HepG2 (cell line): ENCODE data around the gene SLC7A8. TPM values are rescaled to one million over a fixed set of nuclear protein-coding genes. Genes with fewer than 3 reads are reported as not detected.

ENCODE experiments used
- AHR ChIP-seq: IDR thresholded peaks from 2 replicates; pipeline ENCODE4 v1.6.1; 2018; ENCODE audit warnings: missing genetic modification reagents, missing compliant biosample characterization
- DR1 ChIP-seq: sonication (generic); formaldehyde crosslinking; IDR thresholded peaks from 2 replicates; pipeline ENCODE4 v1.8.0; 2021; ENCODE audit warnings: mild to moderate bottlenecking, missing genetic modification reagents, inconsistent platforms
- NFYB ChIP-seq: sonication (generic); formaldehyde crosslinking; IDR thresholded peaks from 2 replicates; pipeline ENCODE4 v1.4.0; 2020; ENCODE audit warnings: missing genetic modification reagents
- RFX5 ChIP-seq: IDR thresholded peaks from 2 replicates; pipeline ENCODE4 v1.6.1; 2011; ENCODE audit warnings: low read depth, low read length, improper control_type of control experiment
- SIX4 ChIP-seq: sonication (generic); formaldehyde crosslinking; IDR thresholded peaks from 2 replicates; pipeline ENCODE4 v1.4.0; 2020; ENCODE audit warnings: missing genetic modification reagents
- SRF ChIP-seq: IDR thresholded peaks from 2 replicates; pipeline ENCODE4 v1.6.1; 2011; ENCODE audit warnings: mild to moderate bottlenecking, low read depth, low read length, moderate library complexity
- SRSF1 ChIP-seq: fragments of 200-400 bp; formaldehyde crosslinking; optimal IDR thresholded peaks from 2 replicates; pipeline ENCODE3; 2017; ENCODE audit warnings: mild to moderate bottlenecking, low read depth, low read length, moderate library complexity
- XRCC5 ChIP-seq: fragments of 200-400 bp; formaldehyde crosslinking; optimal IDR thresholded peaks from 2 replicates; pipeline ENCODE3; 2017; ENCODE audit warnings: mild to moderate bottlenecking, low read length
- ZNF143 ChIP-seq: sonication (generic); formaldehyde crosslinking; IDR thresholded peaks from 2 replicates; pipeline ENCODE4 v1.4.0; 2020; ENCODE audit warnings: missing genetic modification reagents
- ZNF317 ChIP-seq: sonication (generic); formaldehyde crosslinking; IDR thresholded peaks from 2 replicates; pipeline ENCODE4 v1.5.0; 2020; ENCODE audit warnings: mild to moderate bottlenecking, missing genetic modification reagents
- ZNF570 ChIP-seq: sonication (generic); formaldehyde crosslinking; IDR thresholded peaks from 2 replicates; pipeline ENCODE4 v1.4.0; 2020; ENCODE audit warnings: mild to moderate bottlenecking, missing genetic modification reagents, borderline replicate concordance
- polyA plus RNA-seq, 8 experiments: library from polyadenylated mRNA; depleted of rRNA in 3 of 8; stranded (reverse) in 7 of 8; unstranded in 1 of 8; fragments of >200 nt; fragmentation: Illumina TruSeq in 4 of 8; extraction: Trizol in 4 of 8; gene quantifications; 2 replicates each; pipeline versions ENCODE4 v1.2.1 to v1.2.3, GENCODE V29; 2011 to 2016; ENCODE audit warnings: low read depth in 4 of 8, missing spikeins in 1 of 8, mixed read lengths in 1 of 8; ENCODE audit not compliant: insufficient read depth in 1 of 8
- total RNA-seq, 5 experiments: library from RNA; depleted of rRNA; stranded (reverse); fragments of >200 nt; fragmentation: Illumina TruSeq; extraction: Trizol; gene quantifications; 2 replicates each; pipeline ENCODE4 v1.2.3, GENCODE V29; 2016; ENCODE audit warnings: low read depth in 1 of 5
- TF ChIP-seq, protein P1 (sequence below): sonication (generic); formaldehyde crosslinking; IDR thresholded peaks from 2 replicates; pipeline ENCODE4 v1.5.0; 2020; ENCODE audit warnings: mild to moderate bottlenecking, missing genetic modification reagents, borderline replicate concordance
- TF ChIP-seq, protein P2 (sequence below): sonication (generic); formaldehyde crosslinking; IDR thresholded peaks from 2 replicates; pipeline ENCODE4 v1.4.0; 2020; ENCODE audit warnings: mild to moderate bottlenecking, missing genetic modification reagents
- TF ChIP-seq, protein P3 (sequence below): sonication (generic); formaldehyde crosslinking; IDR thresholded peaks from 2 replicates; pipeline ENCODE4 v1.4.0; 2020; ENCODE audit warnings: missing genetic modification reagents
- TF ChIP-seq, protein P4 (sequence below): sonication (generic); formaldehyde crosslinking; IDR thresholded peaks from 2 replicates; pipeline ENCODE4 v1.4.0; 2020; ENCODE audit warnings: mild to moderate bottlenecking, missing genetic modification reagents
- TF ChIP-seq, protein P5 (sequence below): sonication (generic); formaldehyde crosslinking; IDR thresholded peaks from 2 replicates; pipeline ENCODE4 v1.5.0; 2020; ENCODE audit warnings: missing genetic modification reagents, mild to moderate bottlenecking, borderline replicate concordance

The SLC7A8 gene
- total and polyA plus RNA-seq, 2 of the 13 experiments (the other 11 are each of a cell fraction or from before 2014, with no cell fraction given) = 0.25 TPM; not detected in 1

DNA sequence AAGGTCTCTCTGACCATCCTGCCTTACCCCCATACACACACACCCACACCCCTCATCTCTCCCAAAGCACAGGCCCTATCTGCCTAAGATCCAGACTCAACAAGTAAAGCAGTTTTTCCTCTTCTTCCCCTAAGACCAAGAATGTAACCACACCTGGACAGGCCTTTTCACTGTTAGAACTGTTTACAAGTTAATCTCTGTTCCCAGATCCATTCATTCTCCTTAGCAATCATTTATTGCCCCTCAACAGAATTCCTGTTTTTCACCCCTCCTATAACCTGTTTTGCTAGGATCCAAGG lies 76.8 kb downstream of the SLC7A8 start (continued):
- TF ChIP-seq, protein P1, sequence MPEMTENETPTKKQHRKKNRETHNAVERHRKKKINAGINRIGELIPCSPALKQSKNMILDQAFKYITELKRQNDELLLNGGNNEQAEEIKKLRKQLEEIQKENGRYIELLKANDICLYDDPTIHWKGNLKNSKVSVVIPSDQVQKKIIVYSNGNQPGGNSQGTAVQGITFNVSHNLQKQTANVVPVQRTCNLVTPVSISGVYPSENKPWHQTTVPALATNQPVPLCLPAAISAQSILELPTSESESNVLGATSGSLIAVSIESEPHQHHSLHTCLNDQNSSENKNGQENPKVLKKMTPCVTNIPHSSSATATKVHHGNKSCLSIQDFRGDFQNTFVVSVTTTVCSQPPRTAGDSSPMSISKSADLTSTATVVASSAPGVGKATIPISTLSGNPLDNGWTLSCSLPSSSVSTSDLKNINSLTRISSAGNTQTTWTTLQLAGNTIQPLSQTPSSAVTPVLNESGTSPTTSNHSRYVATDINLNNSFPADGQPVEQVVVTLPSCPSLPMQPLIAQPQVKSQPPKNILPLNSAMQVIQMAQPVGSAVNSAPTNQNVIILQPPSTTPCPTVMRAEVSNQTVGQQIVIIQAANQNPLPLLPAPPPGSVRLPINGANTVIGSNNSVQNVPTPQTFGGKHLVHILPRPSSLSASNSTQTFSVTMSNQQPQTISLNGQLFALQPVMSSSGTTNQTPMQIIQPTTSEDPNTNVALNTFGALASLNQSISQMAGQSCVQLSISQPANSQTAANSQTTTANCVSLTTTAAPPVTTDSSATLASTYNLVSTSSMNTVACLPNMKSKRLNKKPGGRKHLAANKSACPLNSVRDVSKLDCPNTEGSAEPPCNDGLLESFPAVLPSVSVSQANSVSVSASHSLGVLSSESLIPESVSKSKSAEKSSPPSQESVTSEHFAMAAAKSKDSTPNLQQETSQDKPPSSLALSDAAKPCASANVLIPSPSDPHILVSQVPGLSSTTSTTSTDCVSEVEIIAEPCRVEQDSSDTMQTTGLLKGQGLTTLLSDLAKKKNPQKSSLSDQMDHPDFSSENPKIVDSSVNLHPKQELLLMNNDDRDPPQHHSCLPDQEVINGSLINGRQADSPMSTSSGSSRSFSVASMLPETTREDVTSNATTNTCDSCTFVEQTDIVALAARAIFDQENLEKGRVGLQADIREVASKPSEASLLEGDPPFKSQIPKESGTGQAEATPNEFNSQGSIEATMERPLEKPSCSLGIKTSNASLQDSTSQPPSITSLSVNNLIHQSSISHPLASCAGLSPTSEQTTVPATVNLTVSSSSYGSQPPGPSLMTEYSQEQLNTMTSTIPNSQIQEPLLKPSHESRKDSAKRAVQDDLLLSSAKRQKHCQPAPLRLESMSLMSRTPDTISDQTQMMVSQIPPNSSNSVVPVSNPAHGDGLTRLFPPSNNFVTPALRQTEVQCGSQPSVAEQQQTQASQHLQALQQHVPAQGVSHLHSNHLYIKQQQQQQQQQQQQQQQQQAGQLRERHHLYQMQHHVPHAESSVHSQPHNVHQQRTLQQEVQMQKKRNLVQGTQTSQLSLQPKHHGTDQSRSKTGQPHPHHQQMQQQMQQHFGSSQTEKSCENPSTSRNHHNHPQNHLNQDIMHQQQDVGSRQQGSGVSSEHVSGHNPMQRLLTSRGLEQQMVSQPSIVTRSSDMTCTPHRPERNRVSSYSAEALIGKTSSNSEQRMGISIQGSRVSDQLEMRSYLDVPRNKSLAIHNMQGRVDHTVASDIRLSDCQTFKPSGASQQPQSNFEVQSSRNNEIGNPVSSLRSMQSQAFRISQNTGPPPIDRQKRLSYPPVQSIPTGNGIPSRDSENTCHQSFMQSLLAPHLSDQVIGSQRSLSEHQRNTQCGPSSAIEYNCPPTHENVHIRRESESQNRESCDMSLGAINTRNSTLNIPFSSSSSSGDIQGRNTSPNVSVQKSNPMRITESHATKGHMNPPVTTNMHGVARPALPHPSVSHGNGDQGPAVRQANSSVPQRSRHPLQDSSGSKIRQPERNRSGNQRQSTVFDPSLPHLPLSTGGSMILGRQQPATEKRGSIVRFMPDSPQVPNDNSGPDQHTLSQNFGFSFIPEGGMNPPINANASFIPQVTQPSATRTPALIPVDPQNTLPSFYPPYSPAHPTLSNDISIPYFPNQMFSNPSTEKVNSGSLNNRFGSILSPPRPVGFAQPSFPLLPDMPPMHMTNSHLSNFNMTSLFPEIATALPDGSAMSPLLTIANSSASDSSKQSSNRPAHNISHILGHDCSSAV = no peak
- TF ChIP-seq SRSF1 = no peak
- TF ChIP-seq RFX5 = no peak
- TF ChIP-seq SRF = no peak
- no peak for TF ChIP-seq SIX4 (CRISPR knock-in tag)
- TF ChIP-seq XRCC5 = no peak
- TF ChIP-seq, protein P2, sequence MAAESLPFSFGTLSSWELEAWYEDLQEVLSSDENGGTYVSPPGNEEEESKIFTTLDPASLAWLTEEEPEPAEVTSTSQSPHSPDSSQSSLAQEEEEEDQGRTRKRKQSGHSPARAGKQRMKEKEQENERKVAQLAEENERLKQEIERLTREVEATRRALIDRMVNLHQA (CRISPR knock-in tag) = no peak
- TF ChIP-seq NFYB (CRISPR knock-in tag) = no peak
- no peak for TF ChIP-seq AHR (CRISPR knock-in tag)
- TF ChIP-seq ZNF317 = no peak
- no peak for TF ChIP-seq ZNF143 (CRISPR knock-in tag)
- TF ChIP-seq, protein P3, sequence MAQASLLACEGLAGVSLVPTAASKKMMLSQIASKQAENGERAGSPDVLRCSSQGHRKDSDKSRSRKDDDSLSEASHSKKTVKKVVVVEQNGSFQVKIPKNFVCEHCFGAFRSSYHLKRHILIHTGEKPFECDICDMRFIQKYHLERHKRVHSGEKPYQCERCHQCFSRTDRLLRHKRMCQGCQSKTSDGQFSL (CRISPR knock-in tag) = no peak
- TF ChIP-seq ZNF570 (CRISPR knock-in tag) = no peak
- TF ChIP-seq, protein P4, sequence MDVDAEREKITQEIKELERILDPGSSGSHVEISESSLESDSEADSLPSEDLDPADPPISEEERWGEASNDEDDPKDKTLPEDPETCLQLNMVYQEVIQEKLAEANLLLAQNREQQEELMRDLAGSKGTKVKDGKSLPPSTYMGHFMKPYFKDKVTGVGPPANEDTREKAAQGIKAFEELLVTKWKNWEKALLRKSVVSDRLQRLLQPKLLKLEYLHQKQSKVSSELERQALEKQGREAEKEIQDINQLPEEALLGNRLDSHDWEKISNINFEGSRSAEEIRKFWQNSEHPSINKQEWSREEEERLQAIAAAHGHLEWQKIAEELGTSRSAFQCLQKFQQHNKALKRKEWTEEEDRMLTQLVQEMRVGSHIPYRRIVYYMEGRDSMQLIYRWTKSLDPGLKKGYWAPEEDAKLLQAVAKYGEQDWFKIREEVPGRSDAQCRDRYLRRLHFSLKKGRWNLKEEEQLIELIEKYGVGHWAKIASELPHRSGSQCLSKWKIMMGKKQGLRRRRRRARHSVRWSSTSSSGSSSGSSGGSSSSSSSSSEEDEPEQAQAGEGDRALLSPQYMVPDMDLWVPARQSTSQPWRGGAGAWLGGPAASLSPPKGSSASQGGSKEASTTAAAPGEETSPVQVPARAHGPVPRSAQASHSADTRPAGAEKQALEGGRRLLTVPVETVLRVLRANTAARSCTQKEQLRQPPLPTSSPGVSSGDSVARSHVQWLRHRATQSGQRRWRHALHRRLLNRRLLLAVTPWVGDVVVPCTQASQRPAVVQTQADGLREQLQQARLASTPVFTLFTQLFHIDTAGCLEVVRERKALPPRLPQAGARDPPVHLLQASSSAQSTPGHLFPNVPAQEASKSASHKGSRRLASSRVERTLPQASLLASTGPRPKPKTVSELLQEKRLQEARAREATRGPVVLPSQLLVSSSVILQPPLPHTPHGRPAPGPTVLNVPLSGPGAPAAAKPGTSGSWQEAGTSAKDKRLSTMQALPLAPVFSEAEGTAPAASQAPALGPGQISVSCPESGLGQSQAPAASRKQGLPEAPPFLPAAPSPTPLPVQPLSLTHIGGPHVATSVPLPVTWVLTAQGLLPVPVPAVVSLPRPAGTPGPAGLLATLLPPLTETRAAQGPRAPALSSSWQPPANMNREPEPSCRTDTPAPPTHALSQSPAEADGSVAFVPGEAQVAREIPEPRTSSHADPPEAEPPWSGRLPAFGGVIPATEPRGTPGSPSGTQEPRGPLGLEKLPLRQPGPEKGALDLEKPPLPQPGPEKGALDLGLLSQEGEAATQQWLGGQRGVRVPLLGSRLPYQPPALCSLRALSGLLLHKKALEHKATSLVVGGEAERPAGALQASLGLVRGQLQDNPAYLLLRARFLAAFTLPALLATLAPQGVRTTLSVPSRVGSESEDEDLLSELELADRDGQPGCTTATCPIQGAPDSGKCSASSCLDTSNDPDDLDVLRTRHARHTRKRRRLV (CRISPR knock-in tag) = no peak
- TF ChIP-seq DR1 = no peak
- TF ChIP-seq, protein P5, sequence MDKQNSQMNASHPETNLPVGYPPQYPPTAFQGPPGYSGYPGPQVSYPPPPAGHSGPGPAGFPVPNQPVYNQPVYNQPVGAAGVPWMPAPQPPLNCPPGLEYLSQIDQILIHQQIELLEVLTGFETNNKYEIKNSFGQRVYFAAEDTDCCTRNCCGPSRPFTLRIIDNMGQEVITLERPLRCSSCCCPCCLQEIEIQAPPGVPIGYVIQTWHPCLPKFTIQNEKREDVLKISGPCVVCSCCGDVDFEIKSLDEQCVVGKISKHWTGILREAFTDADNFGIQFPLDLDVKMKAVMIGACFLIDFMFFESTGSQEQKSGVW = no peak
